ENCODE measurements around the gene CHIT1.
A peak's percentile ranks its signal among the peaks of the same experiment; 100 is the strongest.

Gene CHIT1

GRCh38 chr1:203175827-203176241 lies 53.6 kb downstream of the CHIT1 start:
- FAIRE-seq (no peak), DNase-seq (ENCODE audit: low spot score) (no peak)

- no peak for DNase-seq (ENCODE audit: low spot score)
- no peak for FAIRE-seq
These were observed 54.1 kb downstream of the CHIT1 start, which contains the start of gene MYBPH for GRCh38 chr1:203175237-203175826. MYBPH (minus strand) TSS chr1:203175826; CDS start chr1:203175755, 71 bp downstream.

- FAIRE-seq (no peak), DNase-seq (ENCODE audit: low spot score) (no peak)
These were observed 55.0 kb downstream of the CHIT1 start for GRCh38 chr1:203174324-203174985.

- FAIRE-seq (no peak), DNase-seq (ENCODE audit: low spot score) (no peak)
These were observed 55.9 kb downstream of the CHIT1 start for GRCh38 chr1:203173566-203173965.

- DNase-seq (ENCODE audit: low spot score) (no peak), FAIRE-seq (no peak)
These were observed 56.4 kb downstream of the CHIT1 start for GRCh38 chr1:203173011-203173555.

GRCh38 chr1:203172184-203173010 lies 57.1 kb downstream of the CHIT1 start:
- FAIRE-seq (no peak), DNase-seq (ENCODE audit: low spot score) (peak; percentile 75)

GRCh38 chr1:203171341-203172183 lies 57.9 kb downstream of the CHIT1 start:
- no peak for DNase-seq (ENCODE audit: low spot score)
- FAIRE-seq = no peak

- FAIRE-seq (no peak), DNase-seq (ENCODE audit: low spot score) (no peak)
These were observed 58.7 kb downstream of the CHIT1 start for GRCh38 chr1:203170625-203171330.

GRCh38 chr1:203169770-203170520 lies 59.5 kb downstream of the CHIT1 start:
- FAIRE-seq = no peak
- no peak for DNase-seq (ENCODE audit: low spot score)

- no peak for DNase-seq (ENCODE audit: low spot score)
- FAIRE-seq = no peak
These were observed 60.5 kb downstream of the CHIT1 start for GRCh38 chr1:203168991-203169390.

GRCh38 chr1:203168256-203168786 lies 61.2 kb downstream of the CHIT1 start:
- FAIRE-seq (no peak), DNase-seq (ENCODE audit: low spot score) (no peak)

GRCh38 chr1:203167913-203168200 lies 61.6 kb downstream of the CHIT1 start:
- FAIRE-seq = no peak

GRCh38 chr1:203167026-203167912 lies 62.2 kb downstream of the CHIT1 start:
- DNase-seq (ENCODE audit: low spot score) = no peak
- no peak for FAIRE-seq

More at GRCh38 chr1:203167913-203168200, 61.6 kb downstream of the CHIT1 start:
- DNase-seq (ENCODE audit: low spot score) = no peak

GRCh38 chr1:203166192-203166940 lies 63.1 kb downstream of the CHIT1 start:
- FAIRE-seq = no peak
- DNase-seq (ENCODE audit: low spot score) = no peak

Measured in urothelium cell line (cell line).